HG02943 (cell line): Measurements from ENCODE around the gene DYSF.
"Not testable (repeated sequence)": the region's sequence is repeated elsewhere in the genome, so short reads cannot be mapped to it uniquely, and the experiment has no call there.

Source experiments
- ATAC-seq: cut with Tn5 transposase; IDR thresholded peaks from one replicate; pipeline ENCODE4 v1.9.1; 2021; ENCODE audit warnings: mild to moderate bottlenecking, low read depth, moderate library complexity; ENCODE audit not compliant: unreplicated experiment

Gene DYSF

GRCh38 chr2:71453404-71454220, at the start of gene DYSF:
Gene DYSF, plus strand, starts transcription at chr2:71453561.
- no peak for ATAC-seq

- no peak for ATAC-seq
Observed at GRCh38 chr2:71409611-71410010, 43.8 kb upstream of the DYSF start.

GRCh38 chr2:71410696-71411095, 42.7 kb upstream of the DYSF start:
- ATAC-seq, result no peak

DNA sequence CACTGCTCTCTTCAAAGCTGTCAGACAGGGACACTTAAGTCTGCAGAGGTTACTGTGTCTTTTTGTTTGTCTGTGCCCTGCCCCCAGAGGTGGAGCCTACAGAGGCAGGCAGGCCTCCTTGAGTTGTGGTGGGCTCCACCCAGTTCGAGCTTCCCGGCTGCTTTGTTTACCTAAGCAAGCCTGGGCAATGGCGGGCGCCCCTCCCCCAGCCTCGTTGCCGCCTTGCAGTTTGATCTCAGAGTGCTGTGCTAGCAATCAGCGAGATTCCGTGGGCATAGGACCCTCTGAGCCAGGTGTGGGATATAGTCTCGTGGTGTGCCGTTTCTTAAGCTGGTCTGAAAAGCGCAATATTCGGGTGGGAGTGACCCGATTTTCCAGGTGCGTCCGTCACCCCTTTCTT, 36.5 kb upstream of the DYSF start:
- ATAC-seq, result not testable (repeated sequence)

- no peak for ATAC-seq
Observed at GRCh38 chr2:71417300-71418202, 35.8 kb upstream of the DYSF start.

GRCh38 chr2:71419145-71419544, 34.2 kb upstream of the DYSF start:
- no peak for ATAC-seq

DNA sequence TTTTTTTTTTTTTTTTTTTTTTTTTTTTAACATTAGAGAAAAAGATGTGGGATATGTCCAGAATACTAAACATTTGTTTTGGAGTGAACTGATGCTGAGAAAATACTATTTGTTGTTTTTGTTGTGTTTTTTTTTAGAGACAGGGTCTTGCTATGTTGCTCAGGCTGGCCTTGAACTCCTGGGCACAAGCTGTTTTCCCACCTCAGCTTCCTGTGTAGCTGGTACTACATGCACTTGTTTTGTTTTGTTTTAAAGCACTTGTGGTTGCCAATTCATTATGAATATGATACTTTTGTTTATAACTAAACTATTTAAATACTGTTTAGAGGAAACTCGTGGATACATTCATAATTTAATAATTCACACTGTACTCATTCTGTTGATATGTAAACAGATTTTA, 33.4 kb upstream of the DYSF start:
- no peak for ATAC-seq

DNA sequence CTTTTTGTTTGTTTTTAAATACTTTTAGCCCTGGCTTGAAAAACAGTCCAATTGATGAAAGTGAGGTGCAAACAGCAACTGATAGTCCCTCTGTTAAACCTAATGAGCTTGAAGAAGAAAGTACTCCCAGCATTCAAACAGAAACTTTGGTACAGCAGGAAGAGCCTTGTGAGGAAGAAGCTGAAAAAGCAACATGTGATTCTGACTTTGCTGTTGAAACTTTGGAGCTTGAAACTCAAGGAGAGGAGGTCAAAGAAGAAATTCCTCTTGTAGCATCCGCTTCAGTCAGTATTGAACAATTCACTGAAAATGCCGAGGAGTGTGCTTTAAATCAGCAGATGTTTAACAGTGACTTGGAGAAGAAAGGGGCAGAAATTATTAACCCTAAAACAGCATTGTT, 30.6 kb upstream of the DYSF start:
- no peak for ATAC-seq

- no peak for ATAC-seq
Observed at GRCh38 chr2:71423817-71424420, 29.4 kb upstream of the DYSF start.

DNA sequence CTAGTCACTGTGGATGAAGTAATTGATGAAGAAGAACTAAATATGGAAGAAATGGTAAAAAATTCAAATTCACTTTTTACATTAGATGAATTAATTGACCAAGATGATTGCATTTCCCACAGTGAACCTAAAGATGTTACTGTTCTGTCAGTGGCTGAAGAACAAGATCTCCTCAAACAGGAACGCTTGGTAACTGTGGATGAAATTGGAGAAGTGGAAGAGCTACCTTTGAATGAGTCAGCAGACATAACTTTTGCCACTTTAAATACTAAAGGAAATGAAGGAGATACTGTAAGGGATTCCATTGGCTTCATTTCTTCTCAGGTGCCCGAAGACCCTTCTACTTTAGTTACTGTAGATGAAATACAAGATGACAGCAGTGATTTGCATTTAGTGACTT, 26.6 kb upstream of the DYSF start:
- ATAC-seq, result no peak

GRCh38 chr2:71428472-71429383, 24.6 kb upstream of the DYSF start:
- no peak for ATAC-seq

- not testable (repeated sequence) for ATAC-seq
Observed at GRCh38 chr2:71445142-71445541, 8.2 kb upstream of the DYSF start.

DNA sequence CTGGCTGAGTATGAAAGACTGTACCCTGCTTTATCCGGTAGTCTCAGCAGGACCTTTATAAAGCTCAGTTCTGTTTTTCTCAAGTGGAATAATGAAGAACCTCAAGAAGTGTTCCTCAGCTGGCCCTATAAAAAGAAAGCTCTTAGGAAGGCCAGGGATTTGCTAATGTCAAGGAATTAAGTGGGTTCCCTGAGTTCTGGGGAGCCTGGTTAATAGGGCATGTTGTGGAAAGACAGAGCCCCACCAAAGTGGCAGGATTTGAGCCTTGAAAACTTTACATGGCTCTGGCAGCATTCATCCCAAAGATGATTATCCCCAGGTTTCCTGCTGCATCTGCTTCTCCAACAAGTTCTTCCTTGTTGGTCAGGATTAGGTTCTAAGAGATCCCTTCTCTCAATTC, 6.9 kb upstream of the DYSF start:
- no peak for ATAC-seq

GRCh38 chr2:71449343-71449742, 4.0 kb upstream of the DYSF start:
- no peak for ATAC-seq

DNA sequence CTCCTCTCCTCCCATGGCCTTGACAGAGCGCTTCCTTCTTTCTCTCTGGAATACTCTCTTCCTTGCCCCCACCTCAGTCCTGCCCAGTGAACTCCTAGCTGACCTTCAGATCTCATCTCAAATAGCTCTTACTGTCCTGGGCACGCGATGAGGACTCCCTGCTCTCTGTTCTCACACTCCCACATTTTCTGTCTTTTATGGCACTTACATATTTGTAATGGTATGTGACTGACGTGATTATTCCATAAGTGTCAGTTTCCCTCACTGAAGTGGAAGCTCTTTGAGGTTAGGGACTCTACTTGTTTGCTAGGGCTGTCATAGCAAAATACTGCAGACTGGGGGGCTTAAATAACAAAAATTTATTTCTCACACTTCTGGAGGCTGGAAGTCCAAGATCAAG, 1.7 kb upstream of the DYSF start:
- ATAC-seq, result no peak

GRCh38 chr2:71452565-71452964, 796 bp upstream of the DYSF start:
- ATAC-seq, result no peak

DNA sequence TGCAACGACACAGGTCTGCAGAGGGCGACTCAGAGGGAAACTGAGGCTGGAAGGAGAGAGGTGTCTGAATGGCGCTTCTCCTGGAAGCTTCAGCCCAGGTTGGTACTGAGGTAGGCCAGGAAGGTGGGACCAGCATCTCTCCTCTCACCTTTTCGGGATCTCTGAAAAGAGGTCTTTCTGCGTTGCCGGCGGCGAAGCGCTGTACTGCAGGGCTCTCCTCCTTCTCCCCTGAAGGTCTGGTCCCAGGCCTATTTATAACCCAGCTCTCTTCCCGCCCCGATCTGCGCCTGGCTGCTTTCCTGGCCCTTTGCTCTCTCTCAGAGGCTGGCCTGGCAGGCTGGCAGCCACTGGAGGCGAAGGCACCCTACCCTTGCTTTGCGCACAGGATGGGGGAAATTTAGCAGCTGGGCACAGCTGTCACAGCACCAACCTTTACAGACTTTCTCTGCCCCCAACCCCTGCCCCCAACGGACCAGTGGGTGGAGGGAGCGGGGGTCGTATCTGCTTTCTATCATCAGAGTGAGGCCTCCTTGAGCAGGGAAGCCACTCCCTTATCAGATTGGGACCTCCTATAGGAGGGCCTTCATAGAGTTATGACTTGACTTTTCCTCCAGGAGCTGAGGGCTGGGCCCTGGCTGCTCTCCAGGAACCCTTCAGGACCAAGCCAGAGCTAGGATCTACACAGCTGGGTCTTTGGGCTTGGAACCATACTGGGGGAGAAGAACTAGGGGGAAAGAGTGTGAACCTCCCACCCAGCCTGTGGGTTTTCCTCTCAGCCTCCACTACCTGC, 1.1 kb downstream of the DYSF start:
- no peak for ATAC-seq

- no peak for ATAC-seq
Observed at GRCh38 chr2:71455011-71455740, 1.8 kb downstream of the DYSF start.
